IgD-negative memory B cell (primary cell): ENCODE data around the gene ADPRS. TPM values are rescaled to one million over a fixed set of nuclear protein-coding genes. Genes with fewer than 3 reads are reported as not detected.

Experiments
- H3K27ac Mint-ChIP-seq, 3 donors: one replicate each; pipeline ENCODE4 v1.8.0; 2020 to 2022; ENCODE audit warnings: mild to moderate bottlenecking in 3 of 3, mixed read lengths in 3 of 3, moderate library complexity in 1 of 3
- H3K27me3 Mint-ChIP-seq: one replicate; pipeline ENCODE4 v1.8.0; 2021; ENCODE audit warnings: mixed read lengths
- H3K36me3 Mint-ChIP-seq: one replicate; pipeline ENCODE4 v1.8.0; 2020; ENCODE audit warnings: mild to moderate bottlenecking, mixed read lengths
- H3K4me1 Mint-ChIP-seq, 3 donors: one replicate each; pipeline ENCODE4 v1.8.0; 2020 to 2022; ENCODE audit warnings: mixed read lengths in 3 of 3, mild to moderate bottlenecking in 1 of 3
- H3K4me3 Mint-ChIP-seq, 4 donors: one replicate each; pipeline ENCODE4 v1.8.0; 2020 to 2022; ENCODE audit warnings: mild to moderate bottlenecking in 4 of 4, mixed read lengths in 4 of 4, moderate library complexity in 3 of 4
- H3K9me3 Mint-ChIP-seq, 3 donors: one replicate each; pipeline ENCODE4 v1.8.0; 2020 to 2021; ENCODE audit warnings: mixed read lengths in 3 of 3, mild to moderate bottlenecking in 1 of 3
- polyA plus RNA-seq: library from polyadenylated mRNA; unstranded; fragments of 300-500 nt; fragmentation: Illumina TruSeq; gene quantifications from one replicate; pipeline ENCODE4 v1.2.3, GENCODE V29; 2021

ADPRS gene
- polyA plus RNA-seq, 1 donor from 2014 or later = 29.7 TPM

DNA sequence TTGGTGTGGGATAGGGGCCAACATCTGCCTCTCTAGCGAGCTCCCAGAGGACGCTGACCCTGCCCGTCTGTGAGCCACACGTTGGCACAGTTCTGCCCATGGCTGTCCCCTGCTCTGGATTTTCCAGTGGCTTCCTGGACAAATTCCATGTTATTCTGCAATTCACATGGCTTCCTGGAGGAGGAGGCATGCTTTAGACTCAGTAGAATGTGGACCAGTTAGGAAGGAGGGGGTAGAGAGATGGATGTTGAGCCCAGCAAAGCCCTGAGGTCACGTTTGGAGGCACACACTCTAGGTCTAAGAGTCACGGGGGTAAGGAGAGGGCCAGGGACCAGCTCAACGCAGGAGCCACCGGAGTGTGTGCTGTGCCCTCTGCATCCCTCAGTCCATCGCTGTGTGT is 24.1 kb downstream of the ADPRS start:
- H3K9me3 Mint-ChIP-seq = no peaks in the 10 kb centered on the region
- peak overlapping the region in 1 of 3 donors; percentile 82 for H3K27ac Mint-ChIP-seq
- no peak overlapping the region for H3K4me3 Mint-ChIP-seq
- H3K4me1 Mint-ChIP-seq = no peaks in the 10 kb centered on the region
- no peaks in the 10 kb centered on the region for H3K27me3 Mint-ChIP-seq
- no peaks in the 10 kb centered on the region for H3K36me3 Mint-ChIP-seq

DNA sequence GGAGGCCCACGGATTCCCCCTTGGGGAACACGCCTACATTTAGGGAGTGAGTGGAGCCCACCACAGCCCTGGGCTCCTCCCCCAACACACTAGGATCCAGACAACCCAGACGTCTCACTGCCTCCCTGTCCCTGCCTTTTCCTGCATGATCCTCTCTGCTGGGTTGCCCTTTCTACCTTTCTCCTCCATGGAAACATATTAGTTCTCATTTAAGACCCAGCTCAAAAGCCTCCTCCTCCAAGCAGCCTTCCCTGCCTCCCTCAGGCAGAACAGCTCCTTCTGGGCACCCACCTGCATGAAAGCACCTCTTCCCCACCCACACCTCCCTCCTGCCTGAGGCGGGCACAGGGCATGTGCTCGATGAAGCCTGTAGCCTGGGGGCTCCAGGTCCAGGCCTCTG is 25.7 kb downstream of the ADPRS start:
- Mint-ChIP-seq H3K27ac (no peak overlapping the region), H3K36me3 (no peaks in the 10 kb centered on the region), H3K9me3 (no peaks in the 10 kb centered on the region), H3K4me1 (no peaks in the 10 kb centered on the region), H3K4me3 (no peak overlapping the region), H3K27me3 (no peaks in the 10 kb centered on the region)

DNA sequence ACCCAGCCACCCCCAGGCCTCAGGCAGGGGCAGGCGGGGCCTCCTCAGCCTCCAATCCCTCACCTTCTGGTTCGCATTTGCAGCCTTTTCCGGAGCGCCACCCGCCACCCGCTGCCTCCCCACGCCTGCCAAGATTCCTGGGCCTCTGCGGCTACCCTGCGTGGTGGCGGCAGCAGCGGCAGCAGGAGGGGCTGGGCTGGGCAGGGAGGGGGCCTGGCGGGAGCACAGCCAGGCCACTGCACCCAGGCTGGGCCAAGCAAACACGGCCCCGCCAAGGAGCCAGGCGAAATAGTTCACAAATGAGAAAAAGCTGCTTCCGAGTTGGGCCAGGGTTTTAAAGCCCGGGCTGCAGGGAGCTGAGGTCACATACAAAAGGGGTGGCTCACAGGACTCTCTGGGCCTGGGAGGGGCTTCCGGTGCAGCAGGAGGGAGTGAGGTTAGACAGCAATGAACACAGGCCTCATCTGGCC is 26.5 kb downstream of the ADPRS start:
- Mint-ChIP-seq H3K4me1 (no peaks in the 10 kb centered on the region), H3K9me3 (no peaks in the 10 kb centered on the region), H3K27ac (no peak overlapping the region), H3K27me3 (no peaks in the 10 kb centered on the region), H3K4me3 (no peak overlapping the region), H3K36me3 (no peaks in the 10 kb centered on the region)

DNA sequence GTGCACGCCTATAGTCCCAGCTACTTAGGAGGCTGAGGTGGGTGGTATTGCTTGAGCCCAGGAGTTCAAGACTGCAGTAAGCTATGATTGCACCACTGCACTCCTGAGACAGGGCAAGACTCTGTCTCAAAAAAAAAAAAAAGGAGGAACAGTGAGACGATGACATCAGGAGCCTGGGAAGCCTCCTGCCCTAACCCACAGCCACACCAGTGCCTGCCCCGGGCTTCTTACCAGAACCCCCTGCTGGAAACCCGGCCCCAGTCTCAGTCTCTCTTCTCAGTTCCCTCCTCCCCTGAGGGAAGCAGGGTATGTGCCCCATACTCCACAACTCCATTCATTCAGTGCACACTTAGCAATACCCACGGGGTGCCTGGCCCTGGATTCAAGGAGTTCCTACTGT is 27.2 kb downstream of the ADPRS start:
- Mint-ChIP-seq H3K4me1 (no peaks in the 10 kb centered on the region), H3K4me3 (no peak overlapping the region)

DNA sequence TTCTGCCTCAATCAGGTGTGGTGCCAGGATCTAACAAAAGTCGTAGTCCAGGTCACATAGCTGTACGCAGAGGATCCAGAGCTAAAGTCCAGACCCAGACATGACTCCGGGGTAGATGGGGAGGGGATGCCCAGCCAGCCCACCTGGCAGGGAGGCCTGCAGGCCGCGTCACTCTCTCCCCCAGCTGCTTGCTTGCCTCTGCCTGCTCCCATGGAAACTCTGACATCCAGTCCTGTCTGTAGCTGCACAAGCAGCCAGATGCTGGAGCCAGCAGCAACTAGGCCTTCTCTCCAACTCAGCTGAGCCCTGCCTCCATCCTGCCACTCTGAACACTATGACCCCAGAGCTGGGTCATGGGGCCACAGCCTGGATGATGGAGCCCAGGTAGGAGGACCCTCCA is 28.2 kb downstream of the ADPRS start:
- Mint-ChIP-seq H3K27me3 (no peaks in the 10 kb centered on the region), H3K27ac (no peak overlapping the region), H3K36me3 (no peaks in the 10 kb centered on the region), H3K9me3 (no peaks in the 10 kb centered on the region), H3K4me1 (no peaks in the 10 kb centered on the region), H3K4me3 (no peak overlapping the region)

More for the DNA sequence above, 27.2 kb downstream of the ADPRS start:
- H3K36me3 Mint-ChIP-seq = no peaks in the 10 kb centered on the region
- H3K27me3 Mint-ChIP-seq = no peaks in the 10 kb centered on the region
- no peaks in the 10 kb centered on the region for H3K9me3 Mint-ChIP-seq
- H3K27ac Mint-ChIP-seq = no peak overlapping the region

DNA sequence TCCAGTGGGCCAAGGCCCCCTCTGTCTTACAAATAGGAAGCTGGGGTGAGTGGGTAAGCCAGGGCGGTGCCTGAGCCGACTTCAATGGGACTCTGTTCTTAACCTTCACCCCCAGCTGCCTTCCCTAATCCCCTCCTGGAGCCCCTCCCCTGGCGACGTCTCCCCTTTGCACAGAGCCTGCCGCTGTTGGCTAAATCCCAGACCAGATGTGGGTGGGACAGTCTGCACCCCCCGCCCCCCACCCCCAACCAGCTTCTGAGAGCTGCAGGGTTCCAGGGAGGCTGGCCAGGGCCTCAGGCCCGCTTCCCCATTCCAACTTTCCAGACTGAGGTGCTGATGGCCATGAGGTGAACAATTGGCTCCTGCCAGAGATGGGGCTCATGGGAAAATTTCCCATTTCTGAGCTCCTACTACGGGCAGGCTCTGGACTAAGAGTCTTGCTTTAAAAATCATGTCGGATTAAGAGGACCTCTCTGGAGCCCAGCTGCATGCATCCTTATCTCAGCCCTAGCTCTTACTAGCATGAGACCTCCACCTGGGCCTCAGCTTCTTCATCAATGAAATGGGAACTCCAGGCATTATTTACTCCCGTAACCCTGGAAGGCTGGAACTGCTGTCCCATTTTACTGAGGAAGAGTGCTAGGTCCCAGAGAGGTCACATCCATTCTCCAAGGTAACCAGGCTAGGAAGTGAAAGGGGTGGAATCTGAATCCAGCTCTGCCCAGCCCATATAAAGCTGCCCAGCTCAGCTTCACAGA is 29.9 kb downstream of the ADPRS start:
- Mint-ChIP-seq H3K4me1 (peaks cover 5 to 13% (median 12%) of the 10 kb centered on the region in 3 donors), H3K36me3 (no peaks in the 10 kb centered on the region), H3K27ac (no peak overlapping the region), H3K9me3 (no peaks in the 10 kb centered on the region), H3K4me3 (no peak overlapping the region), H3K27me3 (peaks cover 7% of the 10 kb centered on the region)

DNA sequence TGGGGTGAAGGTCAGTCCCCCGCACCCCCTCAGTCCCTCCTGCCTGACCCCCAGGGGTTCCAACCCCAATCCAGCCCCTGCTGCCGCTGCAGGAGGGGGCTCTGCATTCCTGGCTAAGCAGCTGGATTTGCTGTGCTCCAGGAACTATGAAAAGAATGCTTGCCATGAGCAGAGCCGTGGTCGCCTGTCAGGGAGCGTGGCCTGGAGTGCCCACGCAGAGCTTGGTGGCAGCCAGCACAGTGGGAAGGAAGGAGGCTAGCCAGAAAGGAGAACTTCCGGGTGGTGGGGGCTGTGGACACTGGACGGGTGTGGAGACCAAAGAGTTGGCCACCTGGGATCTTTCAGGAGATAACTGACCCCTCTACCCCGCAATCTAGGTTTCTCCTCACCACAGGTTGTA is 30.8 kb downstream of the ADPRS start:
- Mint-ChIP-seq H3K4me1 (peaks cover 6 to 15% (median 14%) of the 10 kb centered on the region in 3 donors), H3K27ac (no peak overlapping the region), H3K4me3 (no peak overlapping the region), H3K36me3 (no peaks in the 10 kb centered on the region), H3K27me3 (peaks cover 11% of the 10 kb centered on the region), H3K9me3 (no peaks in the 10 kb centered on the region)

DNA sequence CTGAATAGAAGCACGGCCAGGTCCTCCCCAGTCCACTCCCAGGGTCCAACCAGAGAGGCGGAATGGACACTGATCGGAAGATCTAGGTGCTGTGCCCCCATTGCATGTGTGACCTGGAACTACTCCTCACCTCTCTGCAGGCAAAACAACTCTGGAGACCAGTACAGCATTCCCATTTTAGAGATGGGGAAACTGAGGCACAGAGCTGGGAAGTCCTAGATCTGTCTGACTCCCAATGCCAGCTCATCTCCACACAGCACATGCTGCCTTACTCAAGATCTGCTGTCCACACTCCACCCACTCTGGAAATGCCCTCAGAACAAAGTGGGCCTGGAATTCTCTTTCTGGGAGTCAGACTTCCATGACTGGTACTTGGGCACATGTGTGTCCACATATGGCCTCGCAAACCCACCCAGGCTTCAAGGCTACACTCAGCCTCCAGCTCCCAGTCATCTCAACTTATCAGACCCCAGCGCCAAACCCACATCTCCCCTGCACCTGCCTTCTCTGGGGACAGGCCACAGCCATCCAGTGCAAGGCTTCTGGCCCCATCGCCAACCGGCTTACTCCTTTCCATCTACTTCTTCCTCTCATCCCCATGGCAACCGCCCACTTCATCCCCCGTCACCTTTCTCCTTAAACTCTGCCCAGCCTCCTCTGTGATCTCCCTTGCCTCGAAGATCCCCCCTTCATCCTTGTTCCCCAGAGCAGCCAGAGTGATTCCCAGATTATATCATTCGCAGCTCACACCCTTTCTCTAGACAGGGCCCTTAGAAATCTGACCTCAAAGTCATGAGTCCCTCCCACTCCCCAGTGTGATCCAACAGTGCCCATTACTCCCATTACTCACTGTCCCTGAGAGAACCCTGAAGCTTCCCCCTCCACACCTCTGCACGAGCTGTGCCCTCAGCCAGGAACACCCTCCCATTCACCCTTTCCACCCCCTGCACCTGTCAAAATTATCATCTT is 33.7 kb downstream of the ADPRS start:
- Mint-ChIP-seq H3K4me3 (peak overlapping the region in 2 of 4 donors; percentile 79 to 85), H3K4me1 (peaks cover 6 to 16% (median 14%) of the 10 kb centered on the region in 3 donors), H3K9me3 (no peaks in the 10 kb centered on the region), H3K36me3 (no peaks in the 10 kb centered on the region), H3K27me3 (peaks cover 17% of the 10 kb centered on the region), H3K27ac (no peak overlapping the region)

DNA sequence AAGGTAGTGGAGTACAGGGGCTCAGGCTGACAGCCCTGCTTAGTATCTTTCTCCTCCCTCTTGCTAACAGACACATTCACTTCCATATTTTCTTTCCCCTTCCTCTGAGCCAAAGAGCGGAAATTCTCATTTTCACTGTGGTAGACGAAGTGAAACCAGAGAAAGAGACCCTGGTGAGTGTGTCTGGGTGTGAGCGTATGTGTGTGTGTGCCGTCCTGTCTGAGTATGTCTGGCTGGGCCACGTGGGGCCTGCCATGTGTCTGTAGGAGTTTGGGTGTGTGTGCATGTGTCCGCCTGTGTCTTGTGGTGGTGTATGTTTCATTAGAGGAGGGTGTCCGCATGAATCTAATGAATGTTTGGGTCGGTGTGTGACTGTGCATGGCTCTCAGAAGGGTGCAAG is 34.7 kb downstream of the ADPRS start:
- Mint-ChIP-seq H3K27me3 (peaks cover 17% of the 10 kb centered on the region), H3K4me1 (peaks cover 6 to 16% (median 14%) of the 10 kb centered on the region in 3 donors), H3K27ac (peak overlapping the region; percentile 5 to 27 (median 16)), H3K9me3 (no peaks in the 10 kb centered on the region), H3K4me3 (peak overlapping the region; percentile 26 to 85 (median 54)), H3K36me3 (no peaks in the 10 kb centered on the region)

DNA sequence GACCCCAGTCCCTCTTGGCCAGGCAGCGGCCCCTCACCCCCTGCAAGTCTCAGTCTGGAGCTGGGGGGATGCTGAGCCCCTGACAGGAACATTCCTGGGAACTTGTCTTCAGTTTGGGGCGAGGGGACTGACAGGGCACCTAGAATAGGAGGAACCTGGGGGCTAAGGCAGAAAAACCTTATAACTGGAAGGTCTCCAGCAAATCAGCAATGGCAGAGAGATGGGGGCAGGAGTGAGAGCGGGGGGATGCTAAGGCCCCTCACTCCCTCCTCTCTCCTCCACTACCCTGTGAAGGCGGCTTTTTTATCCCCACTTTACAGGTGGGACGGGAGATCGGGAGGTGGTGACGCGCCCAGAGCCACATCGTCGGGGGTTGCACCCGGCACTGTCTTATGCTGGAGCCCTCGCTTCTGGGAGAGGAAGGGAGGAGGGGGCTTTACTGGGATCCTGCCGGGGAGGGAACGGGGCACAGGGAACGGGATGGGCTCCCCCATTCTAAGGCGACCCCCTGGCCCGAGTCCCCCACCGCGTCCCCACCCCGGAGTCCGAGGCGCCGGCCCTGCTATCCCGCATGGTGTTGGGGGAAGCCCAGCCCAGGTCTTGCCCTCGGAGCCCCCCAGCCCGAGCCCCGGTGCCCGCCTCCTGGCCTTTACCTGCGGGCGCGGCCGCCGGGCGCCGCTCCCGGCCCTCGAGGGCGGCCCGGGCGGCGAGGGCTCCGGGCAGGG is 35.9 kb downstream of the ADPRS start:
- peak overlapping the region in 1 of 3 donors; percentile 47 for H3K27ac Mint-ChIP-seq
- H3K9me3 Mint-ChIP-seq = no peaks in the 10 kb centered on the region
- peaks cover 6 to 16% (median 14%) of the 10 kb centered on the region in 3 donors for H3K4me1 Mint-ChIP-seq
- H3K4me3 Mint-ChIP-seq = peak overlapping the region; percentile 38 to 88 (median 70)
- H3K36me3 Mint-ChIP-seq = no peaks in the 10 kb centered on the region
- H3K27me3 Mint-ChIP-seq = peaks cover 17% of the 10 kb centered on the region

DNA sequence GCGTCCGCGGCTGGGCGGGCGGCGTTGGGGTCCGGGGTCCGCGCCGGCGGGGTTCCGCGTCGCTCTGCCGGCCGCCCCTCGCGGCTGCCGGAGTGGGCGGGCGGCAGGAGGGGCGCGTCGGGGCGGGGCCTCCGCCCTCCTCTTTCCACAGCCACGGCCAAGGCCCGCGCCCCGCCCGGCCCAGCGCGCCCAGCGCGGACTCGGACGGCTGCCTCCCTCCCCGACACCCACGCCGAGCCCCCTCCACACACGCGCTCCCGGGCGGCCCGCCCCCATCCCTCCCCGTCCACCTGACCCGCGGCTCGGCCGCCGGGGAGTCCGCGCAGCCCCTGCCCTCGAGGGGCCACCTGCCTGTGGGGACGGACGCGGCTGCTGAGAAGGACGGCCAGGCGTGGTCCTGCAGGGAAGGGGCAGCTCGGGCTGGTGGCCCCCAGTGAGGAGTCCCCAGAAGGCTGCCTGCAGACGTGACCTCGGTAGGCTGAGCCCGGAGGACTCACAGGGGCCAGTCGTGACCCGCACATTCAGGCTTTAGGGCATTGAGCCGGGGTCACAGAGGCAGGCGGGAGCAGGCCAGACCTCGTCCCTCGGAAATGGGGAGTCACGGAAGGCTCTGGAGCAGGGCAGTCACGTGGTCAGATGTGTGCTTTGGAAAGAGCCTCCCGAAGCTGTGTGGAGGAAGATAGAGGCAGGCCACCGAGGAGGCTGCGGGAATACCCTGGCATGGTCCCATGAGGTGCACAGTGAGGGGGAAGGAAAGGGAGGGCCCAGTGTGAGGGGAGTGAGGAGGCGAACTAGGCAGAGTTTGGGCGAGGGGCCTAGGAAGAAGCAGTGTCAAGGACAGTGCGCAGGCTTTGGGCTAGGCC is 36.7 kb downstream of the ADPRS start, which contains the start of gene COL8A2:
TSS of gene COL8A2 (minus strand) at position 94 of the 863 bp plus-strand sequence. CDS start 24,980 bp downstream, outside the sequence.
- peaks cover 6 to 16% (median 14%) of the 10 kb centered on the region in 3 donors for H3K4me1 Mint-ChIP-seq
- no peaks in the 10 kb centered on the region for H3K9me3 Mint-ChIP-seq
- no peaks in the 10 kb centered on the region for H3K36me3 Mint-ChIP-seq
- peak within 1 kb of the TSS in 2 of 3 donors; percentile 46 to 54 for H3K27ac Mint-ChIP-seq
- peaks cover 17% of the 10 kb centered on the region for H3K27me3 Mint-ChIP-seq
- H3K4me3 Mint-ChIP-seq = peak within 1 kb of the TSS; percentile 38 to 88 (median 70)

DNA sequence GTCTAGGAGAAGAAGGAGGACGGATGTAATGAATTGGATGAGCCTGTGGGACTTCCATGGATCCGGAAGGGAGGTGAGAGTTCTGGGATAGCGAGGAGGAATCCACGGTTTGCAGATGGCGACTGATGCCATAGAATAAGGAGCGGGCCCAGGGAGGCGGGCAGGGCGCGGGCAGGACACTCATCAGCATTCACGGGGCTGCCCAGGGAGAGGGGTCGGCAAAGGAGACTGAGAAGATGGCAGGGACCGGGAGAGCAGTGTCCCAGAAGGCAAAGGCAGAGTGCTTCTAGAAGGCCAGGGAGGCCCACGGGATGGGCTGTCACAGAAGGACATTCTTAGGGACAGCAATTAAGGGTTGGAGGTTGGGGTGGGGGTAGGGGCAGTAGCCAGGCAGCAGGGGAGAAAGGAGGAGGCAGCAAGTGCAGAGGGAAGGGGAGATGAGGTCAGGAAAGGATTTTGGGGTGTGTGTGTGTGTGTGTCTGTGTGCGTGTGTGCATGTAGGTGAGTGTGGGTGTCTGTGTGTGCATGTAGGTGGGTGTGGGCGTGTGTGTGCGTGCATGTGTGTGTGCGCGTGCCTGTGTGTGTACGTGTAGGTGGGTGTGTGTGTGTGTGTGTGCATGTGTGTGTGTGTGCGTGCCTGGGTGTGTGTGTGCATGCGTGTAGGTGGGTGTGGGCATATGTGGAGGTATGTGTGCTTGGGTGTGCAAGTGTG is 37.5 kb downstream of the ADPRS start:
- H3K4me1 Mint-ChIP-seq = peaks cover 6 to 16% (median 14%) of the 10 kb centered on the region in 3 donors
- H3K36me3 Mint-ChIP-seq = no peaks in the 10 kb centered on the region
- H3K27me3 Mint-ChIP-seq = peaks cover 17% of the 10 kb centered on the region
- H3K9me3 Mint-ChIP-seq = no peaks in the 10 kb centered on the region
- H3K4me3 Mint-ChIP-seq = peak overlapping the region in 3 of 4 donors; percentile 2 to 29 (median 21)
- peak overlapping the region in 2 of 3 donors; percentile 46 to 54 for H3K27ac Mint-ChIP-seq

DNA sequence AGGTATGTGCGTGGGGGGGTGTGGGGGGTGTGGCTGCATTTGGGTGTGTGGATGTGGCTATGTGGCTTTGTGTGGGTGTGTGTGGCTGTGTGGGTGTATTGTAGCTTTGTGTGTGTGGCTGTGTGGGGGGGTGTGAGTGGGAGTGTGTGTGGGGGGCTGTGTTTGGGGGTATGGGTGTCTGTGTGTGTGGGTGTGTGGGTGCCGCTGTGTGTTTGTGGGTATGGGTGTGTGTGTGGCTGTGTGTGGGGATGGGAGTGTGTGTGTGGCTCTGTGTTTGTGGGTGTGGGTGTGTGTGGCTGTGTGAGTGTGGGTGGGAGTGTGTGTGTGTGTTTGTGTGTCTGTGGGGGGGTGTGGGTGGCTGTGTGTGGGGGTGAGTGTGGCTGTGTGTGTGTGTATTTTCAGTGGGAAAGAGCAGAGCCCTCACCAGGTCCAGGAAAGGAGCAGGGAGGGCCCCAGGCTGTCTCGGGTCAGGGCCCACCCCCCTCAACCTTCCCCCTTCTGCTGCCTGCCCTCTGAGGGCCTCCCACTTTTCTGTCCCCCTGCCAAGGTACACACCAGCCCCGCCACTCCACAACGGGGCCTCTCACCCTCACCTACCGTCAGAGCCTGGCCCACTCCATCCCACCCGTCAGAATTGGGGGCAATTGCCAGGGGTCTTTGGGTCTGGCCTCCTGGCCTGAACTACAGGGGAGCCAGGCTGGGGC is 38.3 kb downstream of the ADPRS start:
- Mint-ChIP-seq H3K9me3 (no peaks in the 10 kb centered on the region), H3K4me3 (peak overlapping the region in 1 of 4 donors; percentile 9), H3K4me1 (peaks cover 6 to 16% (median 14%) of the 10 kb centered on the region in 3 donors), H3K36me3 (no peaks in the 10 kb centered on the region), H3K27me3 (peaks cover 17% of the 10 kb centered on the region), H3K27ac (no peak overlapping the region)
